Neural crest cell (in vitro differentiated cells): ENCODE measurements around the gene RRP8. TPM values are rescaled to one million over a fixed set of nuclear protein-coding genes. Genes with fewer than 3 reads are reported as not detected.

Source experiments
- DNase-seq: peaks from one replicate; pipeline ENCODE4 v3.0.0; 2021; ENCODE audit warnings: low read depth, mixed read lengths, low spot score
- H3K27ac Mint-ChIP-seq: one replicate; pipeline ENCODE4 v1.8.0; 2021; ENCODE audit warnings: mild to moderate bottlenecking, mixed read lengths; ENCODE audit not compliant: unreplicated experiment
- H3K27me3 Mint-ChIP-seq: 2 replicates; pipeline ENCODE4 v1.8.0; 2021; ENCODE audit warnings: low read depth, mild to moderate bottlenecking, mixed read lengths
- H3K36me3 Mint-ChIP-seq: 2 replicates; pipeline ENCODE4 v1.8.0; 2021; ENCODE audit warnings: low read depth, mild to moderate bottlenecking, mixed read lengths
- H3K4me1 Mint-ChIP-seq: 2 replicates; pipeline ENCODE4 v1.8.0; 2021; ENCODE audit warnings: mixed read lengths
- H3K4me3 Mint-ChIP-seq: one replicate; pipeline ENCODE4 v1.8.0; 2021; ENCODE audit warnings: mild to moderate bottlenecking, mixed read lengths
- H3K9me3 Mint-ChIP-seq: 2 replicates; pipeline ENCODE4 v1.8.0; 2021; ENCODE audit warnings: mixed read lengths
- total RNA-seq: library from RNA; stranded (reverse); gene quantifications from 2 replicates; pipeline ENCODE4 v1.2.1, GENCODE V29; 2021
- TF ChIP-seq, protein P1 (sequence below): fragments of 200-600 bp; sonication (generic); conservative IDR thresholded peaks from 2 replicates; pipeline ENCODE4 v1.5.0; 2021; ENCODE audit warnings: antibody characterized with exemption, mild to moderate bottlenecking

Gene RRP8
- total RNA-seq, 1 donor from 2014 or later = 22.5 TPM

DNA sequence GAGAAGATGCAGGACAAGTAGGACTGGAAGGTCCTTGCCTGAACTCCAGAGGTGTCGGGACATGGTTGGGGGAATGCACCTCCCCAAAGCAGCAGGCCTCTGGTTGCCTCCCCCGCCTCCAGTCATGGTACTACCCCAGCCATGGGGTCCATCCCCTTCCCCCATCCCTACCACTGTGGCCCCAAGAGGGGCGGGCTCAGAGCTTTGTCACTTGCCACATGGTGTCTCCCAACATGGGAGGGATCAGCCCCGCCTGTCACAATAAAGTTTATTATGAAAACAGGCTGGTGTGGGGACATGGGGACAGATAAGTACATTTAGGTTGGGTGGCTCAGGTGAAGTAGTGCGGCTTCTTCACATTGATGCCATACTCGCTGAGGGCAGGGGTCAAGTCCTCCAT lies 7.2 kb upstream of the RRP8 start:
- no peak for DNase-seq
- Mint-ChIP-seq H3K4me1 (peaks cover 33% of the 10 kb centered on the region), H3K27me3 (no peaks in the 10 kb centered on the region), H3K9me3 (no peaks in the 10 kb centered on the region), H3K27ac (no peak overlapping the region), H3K4me3 (peak overlapping the region; percentile 88), H3K36me3 (peaks cover 5% of the 10 kb centered on the region)
- TF ChIP-seq, protein P1, sequence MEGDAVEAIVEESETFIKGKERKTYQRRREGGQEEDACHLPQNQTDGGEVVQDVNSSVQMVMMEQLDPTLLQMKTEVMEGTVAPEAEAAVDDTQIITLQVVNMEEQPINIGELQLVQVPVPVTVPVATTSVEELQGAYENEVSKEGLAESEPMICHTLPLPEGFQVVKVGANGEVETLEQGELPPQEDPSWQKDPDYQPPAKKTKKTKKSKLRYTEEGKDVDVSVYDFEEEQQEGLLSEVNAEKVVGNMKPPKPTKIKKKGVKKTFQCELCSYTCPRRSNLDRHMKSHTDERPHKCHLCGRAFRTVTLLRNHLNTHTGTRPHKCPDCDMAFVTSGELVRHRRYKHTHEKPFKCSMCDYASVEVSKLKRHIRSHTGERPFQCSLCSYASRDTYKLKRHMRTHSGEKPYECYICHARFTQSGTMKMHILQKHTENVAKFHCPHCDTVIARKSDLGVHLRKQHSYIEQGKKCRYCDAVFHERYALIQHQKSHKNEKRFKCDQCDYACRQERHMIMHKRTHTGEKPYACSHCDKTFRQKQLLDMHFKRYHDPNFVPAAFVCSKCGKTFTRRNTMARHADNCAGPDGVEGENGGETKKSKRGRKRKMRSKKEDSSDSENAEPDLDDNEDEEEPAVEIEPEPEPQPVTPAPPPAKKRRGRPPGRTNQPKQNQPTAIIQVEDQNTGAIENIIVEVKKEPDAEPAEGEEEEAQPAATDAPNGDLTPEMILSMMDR = no peak

- no peaks in the 10 kb centered on the region for H3K9me3 Mint-ChIP-seq
- no peaks in the 10 kb centered on the region for H3K27me3 Mint-ChIP-seq
- H3K27ac Mint-ChIP-seq = no peak overlapping the region
- H3K36me3 Mint-ChIP-seq = peaks cover 4% of the 10 kb centered on the region
- TF ChIP-seq, protein P1 = no peak
- H3K4me1 Mint-ChIP-seq = peaks cover 33% of the 10 kb centered on the region
- no peak for DNase-seq
- H3K4me3 Mint-ChIP-seq = peak overlapping the region; percentile 88
Measured at GRCh38 chr11:6609502-6610015, 6.1 kb upstream of the RRP8 start.

DNA sequence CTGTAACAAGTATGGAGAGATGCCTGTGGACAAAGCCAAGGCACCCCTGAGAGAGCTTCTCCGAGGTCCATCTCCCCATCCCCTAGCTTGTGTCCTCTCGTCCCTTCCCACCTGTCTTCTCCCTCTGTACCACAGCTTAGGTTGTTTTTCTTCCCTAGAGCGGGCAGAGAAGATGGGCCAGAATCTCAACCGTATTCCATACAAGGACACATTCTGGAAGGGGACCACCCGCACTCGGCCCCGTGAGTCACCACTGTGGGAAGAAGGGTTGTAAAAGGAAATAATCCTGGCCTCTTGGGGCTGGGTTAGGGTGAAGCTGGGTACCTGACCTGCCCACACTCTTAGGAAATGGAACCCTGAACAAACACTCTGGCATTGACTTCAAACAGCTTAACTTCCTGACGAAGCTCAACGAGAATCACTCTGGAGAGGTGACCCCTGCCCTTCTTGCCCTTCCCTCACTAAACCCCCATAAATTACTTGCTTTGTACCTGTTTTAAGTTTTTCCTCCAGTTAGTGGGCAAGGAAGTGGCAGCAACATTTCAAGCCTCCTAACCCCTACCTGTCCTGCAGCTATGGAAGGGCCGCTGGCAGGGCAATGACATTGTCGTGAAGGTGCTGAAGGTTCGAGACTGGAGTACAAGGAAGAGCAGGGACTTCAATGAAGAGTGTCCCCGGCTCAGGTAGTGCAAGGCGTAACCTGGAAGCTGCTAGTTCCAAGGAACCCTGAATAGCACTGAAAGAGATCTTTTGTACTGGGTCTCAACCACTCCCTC lies 5.5 kb upstream of the RRP8 start:
- TF ChIP-seq, protein P1 = no peak
- Mint-ChIP-seq H3K27me3 (no peaks in the 10 kb centered on the region), H3K27ac (no peak overlapping the region), H3K4me1 (peaks cover 33% of the 10 kb centered on the region), H3K36me3 (peaks cover 4% of the 10 kb centered on the region), H3K4me3 (peak overlapping the region; percentile 88), H3K9me3 (no peaks in the 10 kb centered on the region)
- DNase-seq = no peak

DNA sequence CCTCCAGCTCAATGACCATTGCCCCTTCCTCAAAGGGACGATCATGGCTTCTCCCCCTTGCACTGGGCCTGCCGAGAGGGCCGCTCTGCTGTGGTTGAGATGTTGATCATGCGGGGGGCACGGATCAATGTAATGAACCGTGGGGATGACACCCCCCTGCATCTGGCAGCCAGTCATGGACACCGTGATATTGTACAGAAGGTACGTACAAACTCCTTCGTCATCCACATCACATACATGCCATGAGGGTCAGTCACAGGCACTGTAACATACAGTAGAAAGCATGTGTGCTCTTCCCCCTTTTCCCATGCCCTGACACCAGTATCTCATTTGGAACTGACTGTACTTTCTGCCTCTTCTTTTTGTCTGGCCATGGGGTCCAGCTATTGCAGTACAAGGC lies 4.6 kb upstream of the RRP8 start:
- H3K36me3 Mint-ChIP-seq = peaks cover 4% of the 10 kb centered on the region
- H3K4me3 Mint-ChIP-seq = peak overlapping the region; percentile 89
- peaks cover 33% of the 10 kb centered on the region for H3K4me1 Mint-ChIP-seq
- TF ChIP-seq, protein P1 = no peak
- H3K9me3 Mint-ChIP-seq = no peaks in the 10 kb centered on the region
- DNase-seq = no peak
- H3K27me3 Mint-ChIP-seq = no peaks in the 10 kb centered on the region
- no peak overlapping the region for H3K27ac Mint-ChIP-seq

DNA sequence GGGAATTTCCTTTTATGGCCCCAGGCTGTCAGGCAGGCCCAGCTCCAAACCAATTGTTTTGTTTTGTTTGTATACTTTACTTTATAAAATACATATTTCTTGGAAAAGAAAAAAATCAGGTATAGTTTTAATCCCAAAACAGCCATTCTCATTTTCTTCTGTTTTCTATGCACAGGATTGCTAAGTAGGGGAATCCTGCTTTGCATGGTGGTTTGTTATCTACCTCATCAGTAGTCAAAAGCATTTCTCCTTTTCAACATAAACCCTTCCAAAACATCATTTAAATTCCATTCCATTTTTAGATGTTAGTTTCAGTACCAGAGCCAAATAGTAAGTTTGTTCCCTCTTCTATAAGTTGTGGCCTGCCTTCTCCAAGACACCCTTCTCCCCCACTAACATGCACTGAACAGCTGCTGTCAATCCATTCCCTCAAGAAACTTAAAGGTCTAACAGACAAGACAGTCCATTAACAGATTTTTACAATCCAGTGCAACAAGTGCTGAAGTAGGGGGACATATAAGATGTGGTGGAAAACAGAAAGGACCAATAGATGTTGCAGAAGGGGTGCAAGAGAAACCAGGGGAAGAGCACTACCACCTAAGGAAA lies 3.9 kb upstream of the RRP8 start:
- peaks cover 4% of the 10 kb centered on the region for H3K36me3 Mint-ChIP-seq
- peak overlapping the region; percentile 90 for H3K27ac Mint-ChIP-seq
- H3K4me3 Mint-ChIP-seq = peak overlapping the region; percentile 89
- DNase-seq = no peak
- H3K4me1 Mint-ChIP-seq = peaks cover 33% of the 10 kb centered on the region
- TF ChIP-seq, protein P1 = no peak
- H3K27me3 Mint-ChIP-seq = no peaks in the 10 kb centered on the region
- H3K9me3 Mint-ChIP-seq = no peaks in the 10 kb centered on the region
